Anterior cingulate cortex (tissue), 58 donors: Measurements from ENCODE around the gene TENT4A.

Source experiments
- DNase-seq, 58 donors: peaks; one replicate each; lab custom pipeline; 2025; lab: John Stamatoyannopoulos, UW

The TENT4A gene

GRCh38 chr5:6715758-6716628 lies 2.8 kb downstream of the TENT4A start:
- no peak for DNase-seq

GRCh38 chr5:6716629-6717149 lies 3.5 kb downstream of the TENT4A start:
- no peak for DNase-seq

- no peak for DNase-seq
These were observed 4.0 kb downstream of the TENT4A start for GRCh38 chr5:6717247-6717646.

- DNase-seq, result no peak
These were observed 4.5 kb downstream of the TENT4A start for GRCh38 chr5:6717687-6718086.

- DNase-seq, result no peak
These were observed 5.0 kb downstream of the TENT4A start for GRCh38 chr5:6718161-6718681.

GRCh38 chr5:6718718-6719117 lies 5.5 kb downstream of the TENT4A start:
- no peak for DNase-seq

- no peak for DNase-seq
These were observed 6.2 kb downstream of the TENT4A start for GRCh38 chr5:6719417-6719816.

GRCh38 chr5:6719896-6720560 lies 6.8 kb downstream of the TENT4A start:
- no peak for DNase-seq

- DNase-seq, result no peak
These were observed 7.3 kb downstream of the TENT4A start for GRCh38 chr5:6720561-6720921.

- no peak for DNase-seq
These were observed 8.2 kb downstream of the TENT4A start for GRCh38 chr5:6721442-6721841.

GRCh38 chr5:6722015-6722414 lies 8.8 kb downstream of the TENT4A start:
- no peak for DNase-seq

GRCh38 chr5:6723122-6723815 lies 10.0 kb downstream of the TENT4A start:
- no peak for DNase-seq

- DNase-seq, result no peak
These were observed 10.6 kb downstream of the TENT4A start for GRCh38 chr5:6723816-6724300.

- DNase-seq, result no peak
These were observed 11.2 kb downstream of the TENT4A start for GRCh38 chr5:6724321-6724929.

- DNase-seq, result no peak
These were observed 12.2 kb downstream of the TENT4A start for GRCh38 chr5:6725421-6725820.

- DNase-seq, result no peak
These were observed 12.8 kb downstream of the TENT4A start for GRCh38 chr5:6726006-6726405.

- DNase-seq, result no peak
These were observed 14.0 kb downstream of the TENT4A start for GRCh38 chr5:6727231-6727630.

- DNase-seq, result no peak
These were observed 15.0 kb downstream of the TENT4A start for GRCh38 chr5:6728011-6728794.

GRCh38 chr5:6728795-6729183 lies 15.6 kb downstream of the TENT4A start:
- DNase-seq, result no peak
